GM21360 (cell line): Measurements from ENCODE around the gene PPP1R27.

Source experiments
- ATAC-seq: cut with Tn5 transposase; IDR thresholded peaks from one replicate; pipeline ENCODE4 v1.9.1; 2021; ENCODE audit warnings: mild to moderate bottlenecking, moderate library complexity; ENCODE audit not compliant: unreplicated experiment

The PPP1R27 gene

GRCh38 chr17:81822996-81823819 is 11.6 kb downstream of the PPP1R27 start:
- no peak for ATAC-seq

DNA sequence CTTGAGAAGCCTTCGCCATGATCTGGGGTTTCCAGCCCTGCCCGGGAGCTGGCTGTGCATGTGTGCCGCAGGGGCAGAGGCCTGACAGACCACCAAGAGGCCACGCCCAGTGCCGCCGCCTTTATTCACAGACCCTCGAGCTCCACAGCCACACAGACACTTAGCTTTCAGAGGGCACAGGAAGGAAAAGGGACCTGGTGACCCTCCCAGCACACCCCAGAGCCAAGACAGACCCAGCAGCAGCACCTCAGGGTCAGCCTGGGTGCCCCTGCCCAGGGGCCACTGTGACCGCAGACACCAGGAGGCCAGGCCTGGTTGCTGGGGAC is 12.6 kb downstream of the PPP1R27 start:
- ATAC-seq, result no peak

DNA sequence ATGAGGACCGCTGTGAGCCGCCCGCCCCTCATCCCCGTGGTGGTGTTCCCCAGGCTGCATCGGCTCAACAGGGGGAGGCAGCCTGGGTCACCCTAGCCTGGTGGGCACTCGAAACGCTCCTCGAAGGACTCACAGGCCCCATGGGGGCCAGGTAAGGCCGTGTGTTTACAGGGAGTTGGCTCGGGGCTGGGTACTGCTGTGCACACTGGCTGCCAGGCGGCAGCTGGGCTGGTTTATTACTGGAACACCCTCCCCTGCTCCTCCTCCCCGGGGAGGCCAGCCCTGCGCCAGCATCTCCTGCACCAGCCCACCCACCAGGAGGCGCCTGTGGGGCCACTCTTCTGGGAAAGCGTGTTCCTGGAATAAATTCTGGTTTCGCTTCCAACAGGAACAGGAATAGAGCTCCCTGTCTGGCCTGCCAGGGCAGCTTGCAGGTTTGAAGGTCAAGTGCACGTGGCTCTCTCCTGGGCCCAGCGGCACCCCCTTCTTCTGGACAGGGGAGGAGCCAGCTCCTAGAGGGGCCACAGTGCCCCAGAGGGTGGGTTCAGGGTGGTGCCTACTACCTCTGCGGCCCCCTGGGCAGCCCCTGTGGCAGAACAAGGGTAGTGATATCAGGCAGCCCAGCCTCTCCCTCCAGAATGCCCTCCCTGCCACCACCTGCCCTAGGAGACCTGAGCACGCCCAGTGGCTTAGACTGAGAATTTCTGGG is 13.1 kb downstream of the PPP1R27 start:
- no peak for ATAC-seq

GRCh38 chr17:81821147-81821546 is 13.7 kb downstream of the PPP1R27 start:
- ATAC-seq, result no peak

DNA sequence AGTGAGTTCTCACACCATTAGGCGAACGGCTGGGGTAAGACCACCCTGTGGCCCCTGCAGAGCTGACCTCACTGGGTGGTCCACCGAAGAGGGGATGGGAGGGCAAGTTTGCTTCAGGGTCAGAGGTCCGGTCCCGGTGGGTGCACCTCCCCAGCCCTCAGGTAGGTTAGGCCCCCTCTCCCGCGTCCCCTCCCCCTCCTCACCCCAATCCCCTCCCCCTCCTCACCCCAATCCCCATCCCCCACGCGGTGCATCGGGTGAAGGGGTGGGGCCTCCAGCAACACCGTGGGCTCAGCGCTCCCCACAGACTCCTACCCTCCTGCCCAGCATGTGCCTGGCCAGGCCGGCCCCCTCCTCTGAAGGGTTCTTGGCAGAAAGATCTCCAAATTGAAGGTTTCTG is 15.1 kb downstream of the PPP1R27 start:
- ATAC-seq, result no peak

- ATAC-seq, result no peak
Observed at GRCh38 chr17:81817758-81818147, 17.1 kb downstream of the PPP1R27 start.

DNA sequence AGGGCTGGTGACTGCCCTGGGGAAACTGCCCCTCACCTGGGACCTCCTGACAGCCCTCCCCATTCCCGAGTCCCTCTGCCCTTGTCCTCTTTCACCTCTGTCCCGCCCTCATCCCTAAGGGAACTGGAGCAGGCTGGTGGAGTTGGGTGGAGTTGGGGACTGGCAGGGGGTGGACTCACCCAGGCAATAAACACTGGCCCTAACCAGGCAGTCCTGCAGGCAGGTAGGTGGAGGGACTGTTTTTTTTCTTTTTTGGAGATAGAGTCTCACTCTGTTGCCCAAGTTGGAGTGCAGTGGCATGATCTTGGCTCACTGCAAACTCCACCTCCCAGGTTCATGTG is 19.2 kb downstream of the PPP1R27 start:
- no peak for ATAC-seq

GRCh38 chr17:81814748-81815645 is 19.9 kb downstream of the PPP1R27 start:
- ATAC-seq, result no peak

GRCh38 chr17:81813861-81814683 is 20.8 kb downstream of the PPP1R27 start:
- no peak for ATAC-seq

GRCh38 chr17:81813371-81813684 is 21.5 kb downstream of the PPP1R27 start:
- no peak for ATAC-seq

DNA sequence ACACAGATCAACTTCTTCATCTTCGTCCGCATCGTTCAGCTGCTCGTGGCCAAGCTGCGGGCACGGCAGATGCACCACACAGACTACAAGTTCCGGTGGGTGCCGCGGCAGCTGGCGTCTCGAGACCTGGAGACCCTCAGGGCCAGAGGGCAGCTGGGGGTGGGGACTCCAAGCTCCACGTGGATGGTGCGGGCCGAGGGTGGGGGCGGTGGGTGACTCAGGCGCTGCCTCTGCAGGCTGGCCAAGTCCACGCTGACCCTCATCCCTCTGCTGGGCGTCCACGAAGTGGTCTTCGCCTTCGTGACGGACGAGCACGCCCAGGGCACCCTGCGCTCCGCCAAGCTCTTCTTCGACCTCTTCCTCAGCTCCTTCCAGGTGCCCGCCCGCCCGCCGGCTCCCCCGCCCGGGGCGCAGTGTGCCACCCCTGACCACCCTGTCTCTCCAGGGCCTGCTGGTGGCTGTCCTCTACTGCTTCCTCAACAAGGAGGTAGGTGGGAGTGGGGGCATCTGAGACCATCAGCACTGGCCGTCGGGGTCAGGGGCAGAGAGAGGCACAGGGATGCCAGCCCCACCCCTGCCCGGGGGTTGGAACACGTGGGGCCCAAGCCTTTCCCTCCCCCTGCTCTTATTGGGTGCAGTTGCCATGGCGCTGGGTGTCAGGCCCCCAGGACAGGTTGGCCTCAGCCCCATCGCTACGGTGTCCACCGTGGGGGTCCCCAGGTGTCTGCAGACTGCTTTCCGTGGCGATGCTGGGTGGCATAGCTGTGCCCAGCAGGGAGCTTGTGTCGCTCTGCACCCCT is 22.1 kb downstream of the PPP1R27 start:
- ATAC-seq, result no peak

GRCh38 chr17:81811705-81812570 is 22.9 kb downstream of the PPP1R27 start:
- ATAC-seq, result no peak

GRCh38 chr17:81810892-81811704 is 23.8 kb downstream of the PPP1R27 start:
- no peak for ATAC-seq

DNA sequence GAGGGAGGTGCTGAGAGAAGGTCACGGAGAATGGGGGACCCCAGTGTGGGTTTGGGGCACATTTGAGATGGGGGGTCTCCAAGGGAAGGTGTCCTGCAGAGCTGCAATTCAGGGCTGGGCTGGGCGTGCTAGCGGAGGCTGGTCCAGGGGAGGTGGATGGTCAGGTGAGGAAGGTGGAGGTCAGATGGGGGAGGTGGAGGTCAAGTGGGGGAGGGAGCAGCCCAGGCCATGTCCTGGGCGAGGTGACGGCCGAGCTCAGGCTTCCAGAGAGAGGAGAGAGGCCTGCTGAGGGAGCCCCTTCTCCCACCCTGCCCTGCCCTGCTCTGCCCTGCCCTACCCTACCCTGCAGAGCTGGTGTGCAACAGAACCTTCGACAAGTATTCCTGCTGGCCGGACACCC is 24.4 kb downstream of the PPP1R27 start:
- no peak for ATAC-seq

DNA sequence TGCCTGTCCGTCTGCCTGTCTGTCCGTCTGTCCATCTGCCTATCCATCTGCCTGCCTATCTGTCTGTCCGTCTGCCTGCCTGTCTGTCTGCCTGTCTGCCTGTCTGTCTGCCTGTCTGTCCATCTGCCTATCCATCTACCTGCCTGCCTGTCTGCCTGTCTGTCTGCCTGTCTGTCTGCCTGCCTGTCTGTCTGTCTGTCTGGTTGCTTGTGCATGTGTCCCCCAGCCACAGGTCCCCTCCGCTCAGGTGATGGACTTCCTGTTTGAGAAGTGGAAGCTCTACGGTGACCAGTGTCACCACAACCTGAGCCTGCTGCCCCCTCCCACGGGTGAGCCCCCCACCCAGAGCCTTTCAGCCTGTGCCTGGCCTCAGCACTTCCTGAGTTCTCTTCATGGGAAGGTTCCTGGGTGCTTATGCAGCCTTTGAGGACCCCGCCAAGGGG is 25.3 kb downstream of the PPP1R27 start:
- ATAC-seq, result no peak

GRCh38 chr17:81808778-81809555 is 25.9 kb downstream of the PPP1R27 start:
- no peak for ATAC-seq

- ATAC-seq, result no peak
Observed at GRCh38 chr17:81807839-81808238, 27.0 kb downstream of the PPP1R27 start.
